Stimulated activated CD8-positive, alpha-beta memory T cell treated with anti-CD3 and anti-CD28 coated beads, Interleukin-15, amount 100 ng/mL, for 24 hours (primary cell): ENCODE measurements around the gene RMND5B.
"Not testable (repeated sequence)": the region's sequence is repeated elsewhere in the genome, so short reads cannot be mapped to it uniquely, and the experiment has no call there.

Experiments used
- DNase-seq: peaks from one replicate; pipeline ENCODE4 v3.0.0-alpha.2; 2020; ENCODE audit warnings: low read depth

RMND5B gene

DNA sequence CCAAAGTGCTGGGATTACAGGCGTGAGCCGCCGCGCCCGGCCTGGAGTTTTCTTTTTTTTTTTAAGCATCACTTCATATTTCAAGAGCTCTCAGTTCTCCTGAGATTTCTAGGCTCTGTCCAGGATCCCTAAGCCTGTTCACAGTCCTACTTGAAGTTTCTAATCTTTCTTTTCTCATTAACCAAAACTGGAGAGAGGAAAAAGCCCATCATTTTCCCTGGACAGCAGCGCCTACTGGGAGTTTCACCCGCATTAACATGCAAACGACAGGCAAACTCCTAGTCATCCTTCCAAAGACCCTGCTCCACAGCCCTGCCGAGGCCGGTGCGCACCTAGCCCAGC is 609 bp upstream of the RMND5B start:
- not testable (repeated sequence) for DNase-seq

DNA sequence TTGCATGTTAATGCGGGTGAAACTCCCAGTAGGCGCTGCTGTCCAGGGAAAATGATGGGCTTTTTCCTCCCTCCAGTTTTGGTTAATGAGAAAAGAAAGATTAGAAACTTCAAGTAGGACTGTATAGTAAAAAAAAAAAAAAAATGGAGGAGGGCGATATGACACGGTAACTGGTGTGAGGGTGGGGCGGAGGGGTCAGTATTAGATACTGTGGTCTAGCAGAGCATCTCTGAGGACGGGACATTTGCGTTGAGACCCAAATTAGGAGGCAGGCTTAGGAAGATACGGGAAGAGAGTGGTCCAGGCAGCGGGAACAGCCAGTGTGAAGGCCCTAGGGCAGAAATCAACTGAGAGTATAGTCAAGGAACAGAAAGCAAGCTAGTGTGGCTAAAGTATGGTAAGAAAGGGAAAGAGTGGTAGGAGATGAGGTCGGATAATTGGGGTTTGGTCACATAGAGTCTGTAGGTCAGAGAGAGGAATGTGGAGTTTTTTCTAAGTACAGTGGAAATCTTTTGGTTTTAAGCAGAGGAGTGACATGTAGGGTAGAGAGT is 707 bp downstream of the RMND5B start:
- DNase-seq = no peak

DNA sequence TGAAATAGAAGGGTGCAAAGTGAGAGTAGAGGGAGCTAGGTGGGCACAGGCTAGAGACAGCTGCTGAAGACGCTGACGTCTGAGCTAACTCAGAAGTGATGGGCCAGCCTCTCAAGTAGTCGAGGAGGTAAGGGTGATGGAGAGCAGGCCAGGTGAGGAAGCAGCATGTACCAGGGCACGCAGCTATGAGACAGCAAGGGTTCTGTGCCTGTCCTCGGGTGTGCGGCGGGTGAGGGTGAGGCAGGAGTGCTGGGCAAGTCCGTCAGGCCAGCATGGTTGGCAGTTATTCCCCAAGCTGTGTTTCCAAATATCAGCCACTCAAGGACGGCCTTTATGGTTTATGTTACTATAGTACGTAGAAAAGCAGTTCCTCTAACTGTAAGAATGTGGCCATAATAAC is 6.2 kb downstream of the RMND5B start:
- no peak for DNase-seq

DNA sequence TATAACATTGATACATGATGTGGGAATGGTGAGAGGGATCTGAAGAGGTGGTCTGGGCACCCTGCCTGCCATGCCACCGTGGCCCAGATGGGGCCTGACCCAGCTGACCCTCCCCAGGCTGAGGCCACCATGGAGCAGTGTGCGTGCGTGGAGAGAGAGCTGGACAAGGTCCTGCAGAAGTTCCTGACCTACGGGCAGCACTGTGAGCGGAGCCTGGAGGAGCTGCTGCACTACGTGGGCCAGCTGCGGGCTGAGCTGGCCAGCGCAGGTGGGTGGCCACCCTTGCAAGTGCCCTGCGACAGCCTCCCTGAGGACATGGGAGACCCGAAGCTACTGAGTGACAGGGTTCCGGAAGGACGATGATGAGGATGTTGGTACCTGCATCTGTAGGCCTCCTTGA is 7.2 kb downstream of the RMND5B start:
- DNase-seq = no peak

DNA sequence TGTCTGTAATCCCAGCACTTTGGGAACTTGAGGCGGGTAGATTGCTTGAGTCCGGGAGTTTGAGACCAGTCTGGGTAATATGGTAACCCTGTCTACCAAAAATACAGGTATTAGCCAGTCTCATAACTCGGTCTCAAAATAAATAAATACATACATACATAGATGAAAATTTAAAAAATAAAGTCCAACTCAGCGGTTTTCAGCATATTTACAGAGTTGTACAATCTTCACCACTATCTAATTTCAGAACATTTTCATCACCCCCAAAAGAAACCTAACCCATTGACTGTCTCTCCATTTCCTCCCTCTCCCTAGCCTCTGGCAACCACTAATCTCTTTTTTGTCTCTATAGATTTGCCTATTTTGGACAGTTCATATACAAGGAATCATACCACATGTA is 10.7 kb downstream of the RMND5B start:
- no peak for DNase-seq

DNA sequence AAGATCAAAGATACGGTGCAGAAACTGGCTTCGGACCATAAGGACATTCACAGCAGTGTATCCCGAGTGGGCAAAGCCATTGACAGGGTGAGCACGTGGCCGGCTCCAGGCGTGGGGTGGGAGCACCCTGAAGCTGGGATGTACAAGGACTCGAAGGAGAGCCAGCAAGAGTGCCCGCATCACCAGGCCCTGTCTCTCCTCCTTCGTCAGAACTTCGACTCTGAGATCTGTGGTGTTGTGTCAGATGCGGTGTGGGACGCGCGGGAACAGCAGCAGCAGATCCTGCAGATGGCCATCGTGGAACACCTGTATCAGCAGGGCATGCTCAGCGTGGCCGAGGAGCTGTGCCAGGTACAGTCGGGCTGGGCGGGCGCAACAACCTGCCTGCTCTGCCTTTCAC is 11.8 kb downstream of the RMND5B start:
- no peak for DNase-seq

DNA sequence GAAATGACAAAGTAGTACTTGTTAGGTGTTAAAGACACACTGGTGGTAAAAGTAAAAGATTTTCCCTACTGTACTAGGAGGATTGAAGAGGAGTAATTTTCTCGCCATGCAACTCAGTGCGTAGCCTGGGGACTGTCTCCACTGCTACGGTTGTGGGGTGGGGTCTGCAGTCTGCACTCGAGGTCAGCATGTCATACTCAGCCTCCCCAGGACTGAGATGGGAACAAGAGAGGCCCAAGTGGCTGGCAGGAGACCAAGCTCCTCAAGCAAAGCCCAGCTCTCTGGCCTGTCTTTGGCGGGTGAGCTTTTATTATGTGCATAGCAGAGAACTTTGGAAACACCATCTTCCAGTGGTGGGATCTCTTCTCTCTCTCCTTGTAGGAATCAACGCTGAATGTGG is 12.4 kb downstream of the RMND5B start:
- DNase-seq = no peak

DNA sequence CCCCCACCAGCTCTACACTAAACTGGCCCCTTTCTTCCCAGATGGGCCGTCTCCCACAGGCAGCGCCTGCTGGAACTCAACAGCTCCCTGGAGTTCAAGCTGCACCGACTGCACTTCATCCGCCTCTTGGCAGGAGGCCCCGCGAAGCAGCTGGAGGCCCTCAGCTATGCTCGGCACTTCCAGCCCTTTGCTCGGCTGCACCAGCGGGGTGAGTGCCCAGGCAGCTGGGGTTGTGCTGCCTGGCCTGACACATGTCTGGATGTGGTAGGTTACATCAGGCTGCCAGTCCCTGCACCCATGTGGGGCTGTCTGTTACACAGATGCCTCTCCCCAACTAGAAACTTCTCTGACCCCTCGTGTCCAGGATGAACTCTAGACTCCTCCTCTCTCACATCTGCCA is 13.1 kb downstream of the RMND5B start:
- DNase-seq = no peak

DNA sequence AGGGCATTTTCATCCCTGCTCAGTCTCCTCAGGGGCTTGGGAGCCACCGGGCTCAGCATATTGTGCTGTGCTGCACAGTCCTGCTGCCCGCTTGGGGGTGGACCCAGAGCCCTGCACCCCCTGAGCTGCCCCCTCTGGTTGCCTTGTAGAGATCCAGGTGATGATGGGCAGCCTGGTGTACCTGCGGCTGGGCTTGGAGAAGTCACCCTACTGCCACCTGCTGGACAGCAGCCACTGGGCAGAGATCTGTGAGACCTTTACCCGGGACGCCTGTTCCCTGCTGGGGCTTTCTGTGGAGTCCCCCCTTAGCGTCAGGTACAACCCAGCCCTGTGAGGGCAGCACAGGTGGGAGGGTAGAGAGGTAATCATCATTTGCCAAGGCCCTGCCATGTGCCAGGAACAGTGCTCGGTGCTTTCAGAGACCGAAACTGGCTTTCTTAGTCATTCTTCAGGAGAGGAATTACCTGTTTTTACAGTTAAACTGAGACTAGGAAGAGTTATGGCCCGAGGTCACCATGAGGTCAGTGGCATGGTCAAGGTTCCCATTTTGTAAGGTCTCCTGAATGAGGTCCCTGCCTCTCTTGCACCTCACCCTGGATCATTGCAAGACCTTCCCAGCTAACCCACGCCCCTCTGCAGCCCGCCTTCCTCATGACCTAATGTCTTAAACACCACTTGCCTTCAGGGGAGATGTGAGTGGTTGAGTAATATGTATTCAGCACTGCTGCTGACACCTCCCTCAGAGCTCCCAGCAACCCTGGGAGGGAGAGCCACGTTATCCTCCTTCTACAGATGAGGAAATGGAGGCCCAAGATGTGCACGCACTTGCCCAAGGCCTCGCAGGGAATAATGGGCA is 15.4 kb downstream of the RMND5B start:
- DNase-seq = peak; percentile 27

DNA sequence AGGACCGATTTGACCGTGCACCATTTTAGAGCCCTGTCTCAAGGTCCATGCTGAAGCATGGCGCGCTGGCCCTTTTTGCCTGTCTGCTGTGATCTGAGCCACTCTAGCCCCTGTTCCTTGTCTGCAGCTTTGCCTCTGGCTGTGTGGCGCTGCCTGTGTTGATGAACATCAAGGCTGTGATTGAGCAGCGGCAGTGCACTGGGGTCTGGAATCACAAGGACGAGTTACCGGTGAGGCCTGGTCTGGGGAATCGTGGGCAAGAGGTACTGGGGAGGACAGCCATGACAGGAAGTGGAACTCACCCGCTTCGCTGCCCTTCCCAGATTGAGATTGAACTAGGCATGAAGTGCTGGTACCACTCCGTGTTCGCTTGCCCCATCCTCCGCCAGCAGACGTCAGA is 16.6 kb downstream of the RMND5B start:
- no peak for DNase-seq

DNA sequence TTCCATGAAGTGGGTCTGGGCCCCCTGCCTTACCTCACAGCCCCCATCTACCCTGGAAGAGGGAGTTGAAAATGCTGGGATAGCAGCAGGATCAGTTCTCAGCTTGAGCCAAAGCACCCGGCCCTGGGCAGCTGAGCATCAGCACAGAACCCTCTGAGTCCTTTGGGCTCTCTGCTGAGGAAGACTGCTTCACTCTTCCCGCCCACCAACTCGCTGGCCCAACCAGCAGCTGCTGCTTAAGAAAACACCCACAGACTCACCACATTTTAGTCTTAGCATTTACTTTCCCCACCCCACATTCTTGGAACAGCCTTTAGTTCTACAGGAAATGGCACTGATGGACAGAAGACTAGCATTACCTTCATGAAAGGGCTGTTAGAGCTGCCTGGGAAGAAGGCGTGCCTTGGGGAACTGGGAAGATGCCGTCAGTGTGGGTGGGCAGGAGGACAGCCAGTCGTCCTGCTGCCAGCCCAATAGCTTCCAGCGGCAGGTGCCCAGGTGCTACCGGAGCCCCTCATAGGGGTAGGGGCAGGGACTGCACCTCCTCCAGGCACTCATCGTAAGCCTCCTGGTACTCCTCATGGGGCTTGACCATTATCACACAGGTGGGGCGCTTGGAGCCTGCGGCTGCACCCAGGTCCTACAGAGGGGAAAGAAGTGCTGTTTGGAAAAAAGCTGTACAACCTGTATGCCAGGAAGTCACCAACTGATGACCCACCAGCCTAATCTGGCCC is 18.6 kb downstream of the RMND5B start:
- DNase-seq = no peak

DNA sequence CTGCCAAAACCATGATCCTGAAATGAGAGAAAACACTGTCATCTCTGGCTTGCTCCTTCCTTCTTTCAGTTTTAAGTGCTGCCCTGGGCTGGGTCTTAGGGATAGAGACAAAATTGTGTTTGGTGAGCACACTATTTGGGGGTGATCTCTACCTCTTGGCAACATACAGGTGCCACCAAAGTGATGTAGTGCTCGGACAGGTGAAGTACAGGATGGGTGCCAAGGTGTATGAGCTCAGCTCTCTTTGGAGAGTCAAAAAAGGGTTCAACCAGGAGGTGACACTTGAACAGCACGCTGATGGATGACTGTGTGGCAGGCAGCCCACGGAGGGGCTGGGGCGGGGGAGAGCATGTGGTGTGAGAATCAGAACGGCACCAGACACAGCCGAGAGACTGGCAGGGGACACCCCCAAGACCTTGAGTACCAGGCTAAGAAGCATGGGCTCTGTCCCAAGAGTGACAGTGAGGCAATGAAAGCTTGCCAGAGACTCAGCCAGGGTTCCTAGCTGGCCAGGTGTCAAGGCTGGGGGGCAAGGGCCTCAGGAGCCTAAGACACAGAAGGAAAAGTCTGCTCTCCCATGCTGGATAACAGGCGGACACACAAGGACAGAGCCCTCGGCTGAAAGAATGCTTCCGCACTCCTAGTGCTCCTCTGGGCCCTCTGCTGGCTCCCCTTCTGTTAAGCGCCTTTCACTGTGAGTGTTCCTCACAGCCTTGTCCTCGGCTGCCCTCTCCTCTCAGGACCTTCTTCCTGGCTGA is 20.3 kb downstream of the RMND5B start:
- DNase-seq = no peak

DNA sequence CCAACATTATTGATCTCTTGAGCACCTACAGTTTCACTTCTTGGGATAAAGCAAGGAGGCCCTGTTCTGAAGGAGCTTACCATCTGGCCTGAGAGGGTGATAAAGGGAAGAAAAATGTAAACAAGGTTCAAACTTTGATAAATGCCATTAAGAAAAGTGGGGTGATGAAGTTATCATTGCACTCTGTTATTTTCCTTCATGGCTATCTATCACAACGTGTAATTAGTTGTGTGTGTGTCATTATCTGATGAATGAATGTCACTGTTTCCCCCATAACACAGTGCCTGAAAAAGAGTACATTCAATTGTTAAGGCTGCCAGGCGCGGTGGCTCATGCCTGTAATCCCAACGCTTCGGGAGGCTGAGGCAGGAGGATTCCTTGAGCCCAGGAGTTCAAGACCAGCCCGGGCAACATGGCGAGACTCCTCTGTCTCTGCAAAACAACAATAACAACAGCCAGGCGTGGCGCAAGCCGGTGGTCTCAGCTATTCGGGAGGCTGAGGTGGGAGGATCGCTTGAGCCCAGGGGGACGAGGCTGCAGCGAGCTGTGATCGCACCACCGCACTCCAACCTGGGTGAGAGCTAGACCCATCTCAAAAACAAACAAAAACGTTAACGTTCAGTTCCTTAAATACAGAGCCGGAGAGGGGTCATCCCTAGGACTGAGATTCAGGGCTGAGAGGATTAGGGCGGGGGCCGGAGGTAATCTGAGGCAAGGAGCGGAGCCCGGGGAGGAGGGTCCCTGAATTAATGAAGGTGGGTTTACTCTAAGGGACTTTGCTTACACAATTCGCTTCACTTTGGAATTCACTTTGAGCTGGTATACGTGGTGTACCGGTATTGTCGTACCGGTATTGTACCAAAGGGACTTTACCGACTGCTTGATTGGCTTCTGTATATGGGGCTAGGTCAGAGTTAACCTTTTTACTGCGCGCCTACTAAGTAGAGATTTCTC is 22.0 kb downstream of the RMND5B start:
- DNase-seq = no peak

DNA sequence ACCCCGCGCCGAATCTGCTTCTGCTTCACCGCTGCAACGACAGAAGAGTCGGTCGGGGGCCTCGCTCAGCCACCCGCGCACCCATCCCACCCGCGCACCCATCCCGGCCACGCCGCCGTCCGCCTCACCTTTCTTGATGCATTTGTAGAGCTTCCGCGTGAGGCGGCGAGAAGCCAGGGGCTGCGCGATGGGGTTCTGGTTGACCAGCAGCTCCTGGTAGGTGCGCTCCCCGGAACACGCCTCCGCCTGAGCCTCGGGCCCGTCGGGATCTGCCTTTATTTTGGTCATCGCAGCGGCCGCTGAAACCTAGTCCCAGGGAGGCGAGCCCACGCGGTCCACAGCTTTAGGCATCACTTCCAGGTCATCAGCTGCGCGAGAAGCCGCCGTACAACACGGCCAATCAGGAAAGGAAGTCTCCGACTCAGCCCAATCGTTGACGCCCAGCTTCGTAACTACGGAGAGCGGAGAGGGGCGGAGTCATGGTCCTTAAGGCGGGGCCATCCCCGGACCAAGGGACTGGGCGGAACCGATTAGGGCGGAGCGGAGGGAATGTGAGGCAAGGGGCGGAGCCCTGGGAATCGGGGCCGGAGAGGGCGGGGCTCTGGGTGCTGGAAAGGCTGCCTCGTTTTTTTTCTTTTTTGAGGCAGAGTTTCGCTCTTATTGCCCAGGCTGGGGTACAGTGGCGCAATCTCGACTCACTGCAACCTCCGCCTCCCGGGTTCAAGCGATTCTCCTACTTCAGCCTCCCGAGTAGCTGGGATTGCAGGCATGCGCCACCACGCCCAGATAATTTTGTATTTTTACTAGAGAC is 22.9 kb downstream of the RMND5B start, which contains the start of gene NHP2:
TSS of gene NHP2 (minus strand) at position 356 of the 811 bp plus-strand sequence. CDS start at position 288, 68 bp downstream.
- DNase-seq = peak; percentile 92

DNA sequence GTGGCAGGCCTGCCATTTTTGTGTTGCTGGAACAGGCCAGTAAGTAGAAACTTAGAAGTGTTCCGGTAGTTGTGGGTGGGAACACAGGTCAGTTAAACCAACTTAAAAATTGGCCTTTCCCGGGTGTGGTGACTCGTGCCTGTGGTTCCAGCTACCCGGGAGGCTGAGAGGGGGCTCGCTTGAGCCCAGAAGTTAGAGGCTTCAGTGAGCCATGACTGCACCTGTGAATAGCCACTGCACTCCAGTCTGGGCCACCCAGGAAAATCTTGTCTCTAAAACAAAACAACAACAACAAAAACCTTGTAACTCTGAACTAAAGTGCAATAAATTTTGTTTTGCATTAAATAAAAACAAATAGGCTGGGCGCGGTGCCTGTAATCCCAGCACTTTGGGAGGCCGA is 24.3 kb downstream of the RMND5B start:
- no peak for DNase-seq

DNA sequence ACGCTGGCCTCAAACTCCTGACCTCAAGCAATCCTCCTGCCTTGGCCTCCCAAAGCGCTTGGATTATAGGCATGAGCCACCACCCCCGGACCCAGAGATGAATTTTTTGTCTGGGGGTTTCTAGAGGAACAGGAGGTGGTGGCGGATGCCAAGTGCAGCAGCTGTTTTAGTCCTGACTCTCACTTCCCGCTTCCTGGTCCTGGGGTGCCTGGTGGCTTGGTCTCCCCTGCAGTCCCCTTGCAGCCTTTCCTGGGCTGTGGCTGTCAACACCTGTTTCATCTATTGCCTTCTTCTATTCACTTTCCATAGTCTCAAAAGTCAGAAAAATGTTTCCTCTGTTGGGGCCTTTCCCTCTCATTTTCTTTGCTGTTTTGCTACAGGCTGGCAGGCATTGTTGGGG is 29.4 kb downstream of the RMND5B start:
- DNase-seq = no peak

DNA sequence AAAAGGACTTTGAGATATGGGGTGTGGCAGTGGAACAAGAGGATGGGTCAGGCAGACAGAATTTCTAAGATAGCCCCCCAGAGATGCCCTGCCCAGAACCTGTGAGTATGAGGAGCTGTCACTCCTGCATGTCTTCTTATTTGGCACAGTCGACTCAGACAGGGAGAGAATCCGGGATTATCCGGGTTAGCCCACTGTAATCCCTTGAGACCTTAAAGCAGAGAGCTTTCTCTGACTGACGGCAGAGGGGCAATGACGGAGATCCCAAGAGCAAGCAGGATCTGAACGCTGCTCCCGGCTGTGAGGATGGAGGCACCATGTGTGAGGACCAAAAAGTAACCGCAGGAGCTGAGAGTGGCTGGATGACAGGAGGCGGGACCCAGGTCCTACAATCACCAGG is 31.7 kb downstream of the RMND5B start:
- DNase-seq = no peak

DNA sequence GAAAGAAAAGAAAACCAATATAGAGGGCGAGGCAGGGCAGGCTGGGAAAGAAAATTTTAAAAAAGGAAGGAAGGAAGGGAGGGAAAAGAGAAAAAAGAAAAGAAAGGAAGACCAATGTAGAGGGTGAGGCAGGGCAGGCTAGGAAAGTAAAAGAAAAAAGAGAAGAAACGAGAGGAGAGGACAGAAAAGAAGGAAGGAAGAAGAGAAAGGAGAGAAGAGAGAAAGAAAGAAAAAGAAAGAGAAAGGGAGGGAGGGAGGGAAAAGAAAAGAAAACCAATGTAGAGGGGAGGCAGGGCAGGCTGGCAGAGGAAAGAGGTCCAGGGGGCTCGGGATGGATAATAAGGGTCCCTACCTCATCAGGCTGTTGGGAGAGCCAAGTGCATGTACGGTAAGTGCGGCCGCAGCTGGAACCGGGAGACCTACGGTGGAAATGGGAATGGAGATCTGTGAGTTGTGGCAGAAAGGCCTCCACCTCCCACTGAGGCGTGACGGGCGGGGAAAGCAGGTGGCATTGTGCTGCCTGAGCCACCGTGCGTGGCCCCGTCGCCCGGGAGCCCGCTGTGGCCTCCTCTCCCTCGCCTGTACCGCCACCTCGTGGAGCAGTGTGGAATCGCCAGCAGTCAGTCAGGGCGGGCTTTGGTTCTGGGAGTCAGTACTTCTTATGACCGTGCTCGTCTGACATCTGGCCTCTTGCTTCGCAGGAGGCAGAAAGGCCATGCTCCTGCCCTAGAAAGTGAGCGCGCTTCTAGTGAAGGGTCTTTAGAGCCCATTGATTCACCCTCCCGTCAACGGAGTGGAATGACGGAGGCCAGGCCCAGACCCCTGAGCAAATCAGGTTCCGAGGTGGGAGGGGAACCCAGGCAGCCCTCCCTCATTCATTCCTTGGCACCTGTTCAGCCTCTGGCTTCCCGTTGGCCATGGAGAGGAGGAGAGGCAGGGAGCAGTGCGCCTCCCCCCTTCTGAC is 33.2 kb downstream of the RMND5B start:
- DNase-seq = peak; percentile 94

DNA sequence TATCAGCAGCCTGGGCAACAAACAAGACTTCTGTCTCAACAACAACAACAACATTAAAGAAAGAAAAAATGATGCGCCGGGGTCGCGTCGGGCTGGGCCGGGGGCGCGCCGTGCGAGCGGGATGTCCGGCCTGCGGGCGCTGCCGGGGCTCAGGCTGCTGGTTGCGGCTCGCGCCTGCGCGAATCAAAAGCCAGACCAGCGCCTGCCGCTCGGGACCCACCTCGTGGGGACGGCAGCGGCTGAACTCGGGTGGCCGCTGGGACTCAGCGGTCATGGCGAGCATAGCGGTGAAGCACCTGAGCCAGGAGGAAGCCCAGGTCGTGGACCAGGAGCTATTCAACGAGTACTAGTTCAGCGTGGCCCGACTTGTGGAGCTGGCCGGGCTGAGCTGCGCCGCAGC is 34.8 kb downstream of the RMND5B start:
- DNase-seq = no peak
